NCI-H128 (cell line): Measurements from ENCODE around the gene DHX35.
A peak's percentile ranks its signal among the peaks of the same experiment; 100 is the strongest.
"Not testable (repeated sequence)": the region's sequence is repeated elsewhere in the genome, so short reads cannot be mapped to it uniquely, and the experiment has no call there.

Experiments
- DNase-seq: peaks from one replicate; lab custom pipeline; 2025; ENCODE audit not compliant: unreplicated experiment; lab: John Stamatoyannopoulos, UW

Gene DHX35

DNA sequence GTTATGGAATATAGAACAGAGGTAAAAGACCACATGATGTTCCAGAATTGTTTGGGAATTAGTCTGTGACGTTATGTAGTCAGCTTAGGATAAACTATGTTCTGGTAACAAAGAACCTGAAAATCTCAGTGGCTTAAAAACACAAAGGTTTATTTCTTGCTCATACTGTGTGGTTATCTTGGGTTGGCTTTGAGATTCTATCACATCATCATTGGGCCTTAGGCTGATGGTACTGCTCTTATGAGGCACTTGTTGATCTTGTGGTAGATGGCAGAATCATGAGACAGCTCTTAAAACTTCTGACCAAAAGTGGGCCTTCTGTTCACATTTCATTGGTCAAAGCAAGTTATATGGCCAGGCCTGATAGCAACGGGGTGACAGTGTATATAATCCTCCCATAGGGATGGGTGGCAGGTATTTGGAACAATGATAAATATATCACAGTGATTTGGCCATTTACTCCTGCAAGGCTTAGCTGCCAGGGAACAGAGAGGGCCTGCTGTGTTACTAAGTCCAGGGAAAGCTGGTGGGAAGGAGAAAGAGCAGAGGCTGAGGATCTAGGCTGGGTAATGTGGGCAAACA is 13.5 kb downstream of the DHX35 start:
- DNase-seq, result no peak

DNA sequence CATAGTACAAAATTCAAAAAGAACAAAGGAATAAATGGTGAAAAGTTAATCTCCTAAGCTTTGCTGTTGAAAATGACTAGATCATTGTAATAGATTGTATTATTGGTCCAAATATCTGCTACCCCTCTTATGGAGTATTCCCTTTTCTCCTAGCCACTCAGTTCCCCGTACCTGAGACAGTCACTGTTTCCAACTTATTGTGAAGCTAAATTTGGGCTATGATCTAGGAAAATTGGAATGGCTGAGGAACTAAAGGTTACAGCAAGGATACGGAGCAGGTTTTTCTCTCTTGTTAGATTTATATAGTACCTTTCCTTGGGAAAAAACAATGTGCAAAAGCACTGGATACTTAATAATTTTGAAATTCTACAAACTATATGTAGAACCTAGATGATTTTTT is 17.3 kb downstream of the DHX35 start:
- DNase-seq, result no peak

DNA sequence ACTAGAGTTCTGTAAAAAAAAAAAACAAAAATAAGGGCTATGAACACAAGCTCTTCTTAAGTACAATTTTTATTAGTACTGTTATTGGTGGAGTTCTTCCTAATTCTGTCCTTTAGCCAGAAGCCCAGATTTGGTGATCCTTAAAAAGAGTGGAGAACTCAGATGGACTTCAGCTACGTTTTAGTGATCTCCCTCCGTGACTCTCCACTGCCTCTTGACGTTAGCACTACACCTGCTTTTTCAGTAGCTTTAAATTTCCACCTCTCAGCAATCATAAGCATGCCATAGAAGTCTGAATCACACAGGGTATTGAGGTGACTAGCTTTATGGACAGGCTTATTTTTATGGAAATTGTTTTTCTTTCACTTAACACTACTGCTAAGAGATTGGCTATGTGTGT is 17.7 kb downstream of the DHX35 start:
- DNase-seq, result no peak

DNA sequence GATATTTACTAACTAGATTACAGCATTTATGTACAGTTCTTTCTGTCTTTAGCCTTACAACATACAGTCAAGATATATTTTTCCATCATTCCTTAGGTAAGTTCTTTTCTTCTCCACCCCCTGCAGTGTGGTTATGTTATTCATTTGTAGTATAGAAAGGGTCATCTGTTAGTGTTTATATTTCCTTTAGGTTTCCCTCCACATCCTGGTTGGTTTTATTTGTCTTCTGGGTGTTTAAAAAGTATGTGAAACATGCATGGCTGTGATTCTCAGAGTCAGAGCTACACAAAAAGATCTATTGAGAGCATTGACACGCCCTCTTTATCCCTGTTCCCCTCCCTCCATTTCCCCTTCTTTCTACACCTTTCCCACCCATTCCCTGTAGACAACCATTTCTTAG is 20.1 kb downstream of the DHX35 start:
- no peak for DNase-seq

DNA sequence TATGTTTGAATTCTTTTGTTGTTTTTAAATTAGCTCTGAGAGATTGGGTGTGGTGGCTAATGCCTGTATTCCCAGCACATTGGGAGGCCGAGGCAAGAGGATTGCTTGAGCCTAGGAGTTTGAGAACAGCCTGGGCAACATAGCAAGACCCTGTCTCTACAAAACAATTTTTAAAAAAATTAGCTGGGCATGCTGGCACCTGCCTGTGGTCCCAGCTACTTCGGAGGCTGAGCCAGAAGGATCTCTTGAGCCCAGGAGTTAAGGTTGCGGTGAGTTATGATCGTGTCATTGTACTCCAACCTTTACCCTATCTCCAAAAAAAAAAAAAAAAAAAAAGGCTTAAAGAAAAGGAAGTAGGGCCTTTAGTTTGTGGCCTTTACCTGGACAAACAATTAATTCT is 22.9 kb downstream of the DHX35 start:
- DNase-seq, result no peak

DNA sequence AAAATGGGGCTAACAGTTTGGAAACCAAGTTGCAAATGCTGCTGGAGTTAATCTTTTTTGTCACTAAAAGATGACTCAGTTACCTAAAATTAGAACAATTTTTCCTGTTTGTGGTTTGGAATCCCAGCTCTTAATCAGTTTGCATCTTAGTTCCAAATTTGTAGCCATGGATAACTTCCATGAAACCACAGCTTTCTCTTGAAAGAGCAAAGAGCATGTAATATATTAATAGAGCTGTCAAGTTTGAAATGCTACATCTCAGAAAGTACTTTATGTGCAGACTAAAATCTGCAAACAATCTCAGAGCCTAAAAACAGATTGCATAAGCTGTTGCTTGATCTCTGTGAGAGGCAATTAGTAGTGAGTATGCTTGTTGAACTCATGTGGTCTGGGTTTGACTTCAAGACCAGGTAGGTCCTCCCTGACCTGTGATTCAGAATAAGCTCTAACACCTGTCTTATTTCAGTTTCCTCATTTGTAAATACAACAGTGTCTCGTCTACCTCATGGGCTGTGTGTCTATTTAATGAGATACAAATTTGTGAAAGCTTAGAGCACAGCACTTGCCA is 23.5 kb downstream of the DHX35 start:
- DNase-seq, result no peak

DNA sequence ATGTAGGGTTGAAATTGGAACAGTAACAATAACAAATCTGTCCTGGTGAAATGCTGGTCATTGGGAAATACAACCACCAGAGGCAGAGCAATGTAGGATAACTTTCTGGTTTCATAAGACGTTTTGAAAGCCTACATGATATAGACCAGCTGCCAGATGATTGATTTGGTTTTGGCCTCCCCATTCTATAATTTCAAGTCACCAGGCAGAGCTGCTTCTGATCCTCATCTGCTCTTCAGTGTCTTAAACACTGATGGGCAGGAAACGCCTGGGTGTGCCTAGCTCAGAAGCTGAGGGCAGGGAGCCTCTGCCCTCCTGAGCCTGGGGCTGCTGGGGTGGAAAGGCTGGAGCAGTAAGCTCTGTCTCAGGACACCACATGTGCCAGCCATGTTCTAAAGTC is 24.5 kb downstream of the DHX35 start:
- no peak for DNase-seq

DNA sequence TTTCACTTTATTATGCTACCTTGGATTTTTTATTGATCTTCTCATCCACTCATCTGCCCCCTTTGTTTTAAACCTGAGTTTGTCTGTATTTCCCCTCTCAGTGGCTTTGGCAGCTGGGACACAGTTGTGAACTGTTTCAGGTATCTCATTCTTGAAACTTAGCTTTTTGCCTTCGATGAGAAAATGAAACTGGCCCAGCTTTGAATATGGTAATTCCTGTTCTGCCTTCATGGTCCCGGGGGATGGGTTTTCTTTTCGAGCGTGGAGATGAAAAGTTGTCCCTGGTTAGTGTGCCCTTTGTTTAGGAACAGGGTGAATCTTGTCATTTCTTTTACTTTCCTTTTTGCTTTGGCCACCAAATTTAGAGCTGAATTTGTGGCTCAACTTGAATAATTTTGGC is 25.6 kb downstream of the DHX35 start:
- DNase-seq, result no peak

DNA sequence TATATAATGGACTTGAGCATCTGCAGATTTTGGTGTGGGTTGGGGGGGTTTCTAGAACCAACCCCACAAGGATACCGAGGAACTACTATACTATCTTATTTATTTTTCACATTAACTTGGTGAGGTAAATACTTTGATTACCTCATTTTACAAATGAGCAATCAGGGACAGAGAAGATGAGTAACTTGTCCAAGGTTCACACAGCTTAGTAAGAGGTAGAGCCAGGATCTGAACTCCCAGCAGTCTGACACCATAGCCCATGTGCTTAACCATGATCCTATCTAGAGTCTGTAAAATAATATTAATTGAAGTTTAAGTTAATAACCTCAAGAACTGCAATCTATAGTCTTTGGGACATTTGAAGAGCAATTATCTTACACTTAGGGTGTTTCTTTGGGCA is 28.6 kb downstream of the DHX35 start:
- DNase-seq, result no peak

DNA sequence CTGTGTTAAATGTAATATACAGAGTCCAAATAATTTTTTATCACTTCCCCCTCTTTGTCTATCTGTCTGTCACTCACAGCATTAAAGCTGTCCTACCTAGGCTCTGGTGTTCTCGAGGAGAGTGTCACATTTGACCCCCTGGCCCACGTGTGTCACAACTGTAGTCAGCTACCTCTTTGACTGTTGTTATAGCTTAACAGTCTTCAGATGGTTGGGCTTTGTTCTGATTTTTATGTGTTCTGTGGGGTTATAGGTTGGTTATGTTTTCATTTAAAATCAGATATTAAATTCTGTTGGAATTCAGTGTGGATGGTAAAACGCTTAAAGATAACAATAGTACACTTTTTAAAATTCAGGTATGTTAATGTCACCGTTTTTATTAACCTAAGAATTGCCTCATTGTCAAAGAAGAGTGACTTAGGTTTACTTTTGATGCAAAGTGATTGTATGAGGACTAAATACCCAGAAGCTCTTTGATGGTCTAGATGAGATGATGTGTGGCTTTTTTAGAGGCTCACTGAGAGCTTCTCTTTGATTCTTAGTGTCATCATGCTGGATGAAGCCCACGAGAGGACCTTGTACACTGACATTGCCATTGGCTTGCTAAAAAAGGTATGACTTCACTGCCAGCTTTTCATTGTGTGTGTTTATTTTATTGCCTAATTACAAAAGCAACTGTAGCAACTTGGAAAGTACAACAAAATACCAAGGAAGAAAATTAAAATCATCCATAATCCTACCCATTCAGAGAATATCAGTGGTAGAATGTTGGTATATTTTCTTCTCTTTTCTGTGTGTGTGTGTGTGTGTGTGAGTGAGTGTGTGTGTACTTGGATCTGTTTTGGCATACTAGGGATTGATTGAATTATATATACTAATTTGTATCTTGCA is 29.9 kb downstream of the DHX35 start:
- no peak for DNase-seq

DNA sequence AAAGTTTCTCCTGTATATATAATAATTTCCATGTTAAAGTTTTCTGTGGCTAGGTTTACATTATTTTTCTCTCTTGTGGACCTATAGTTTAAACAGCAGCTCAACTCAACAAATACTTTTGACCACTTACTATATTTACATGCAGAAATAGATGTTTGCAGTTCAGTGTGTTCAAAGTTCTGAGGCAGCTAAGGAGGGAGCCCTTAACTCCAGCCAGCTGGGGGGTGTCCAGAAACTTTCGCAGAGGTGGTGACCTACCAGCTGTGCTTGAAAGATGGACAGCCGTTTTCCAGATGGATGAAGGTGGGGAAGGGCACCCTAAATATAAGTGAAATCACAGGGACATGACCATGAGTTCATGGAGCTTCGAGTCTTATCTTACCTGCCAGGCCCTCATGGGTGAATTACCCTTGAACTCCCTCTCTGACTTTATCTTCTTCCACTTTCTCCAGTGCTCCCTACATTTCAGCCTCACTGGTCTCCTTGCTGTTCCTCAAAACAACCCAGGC is 33.4 kb downstream of the DHX35 start:
- DNase-seq, result no peak

DNA sequence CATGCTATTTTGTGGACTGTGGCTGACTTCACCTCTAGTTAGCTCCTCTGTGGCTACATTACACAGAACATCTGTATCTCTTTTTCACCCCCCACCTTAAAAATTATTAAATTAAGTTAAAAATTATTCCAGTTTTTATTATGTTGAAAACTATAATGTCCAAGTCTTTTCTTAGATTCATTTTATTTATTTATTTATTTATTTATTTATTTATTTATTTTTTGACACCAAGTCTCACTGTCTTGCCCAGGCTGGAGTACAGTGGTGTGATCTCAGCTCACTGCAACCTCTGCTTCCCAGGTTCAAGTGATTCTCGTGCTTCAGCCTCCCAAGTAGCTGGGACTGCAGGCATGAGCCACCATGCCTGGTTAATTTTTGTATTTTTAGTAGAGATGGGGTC is 34.7 kb downstream of the DHX35 start:
- DNase-seq, result not testable (repeated sequence)

DNA sequence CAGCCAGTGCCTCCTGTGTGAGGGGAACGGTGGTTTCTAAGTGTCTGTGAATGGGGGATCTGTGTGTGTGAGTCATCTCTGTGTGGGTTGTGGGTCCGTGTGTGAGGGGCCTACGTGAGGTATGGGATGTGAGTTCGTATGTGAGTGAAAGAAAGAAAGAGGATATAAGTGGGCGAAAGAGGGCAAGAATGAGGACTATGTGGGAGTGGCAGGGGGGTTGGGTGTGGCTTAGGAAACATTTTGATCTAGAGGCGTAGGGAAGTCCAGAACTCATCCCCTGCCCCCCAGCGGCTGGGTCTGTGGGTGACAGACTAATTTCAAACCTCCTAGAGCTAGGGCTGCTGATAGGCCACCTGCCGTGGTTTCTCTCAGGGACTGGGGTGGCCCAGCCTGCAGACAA is 35.5 kb downstream of the DHX35 start:
- DNase-seq, result no peak

DNA sequence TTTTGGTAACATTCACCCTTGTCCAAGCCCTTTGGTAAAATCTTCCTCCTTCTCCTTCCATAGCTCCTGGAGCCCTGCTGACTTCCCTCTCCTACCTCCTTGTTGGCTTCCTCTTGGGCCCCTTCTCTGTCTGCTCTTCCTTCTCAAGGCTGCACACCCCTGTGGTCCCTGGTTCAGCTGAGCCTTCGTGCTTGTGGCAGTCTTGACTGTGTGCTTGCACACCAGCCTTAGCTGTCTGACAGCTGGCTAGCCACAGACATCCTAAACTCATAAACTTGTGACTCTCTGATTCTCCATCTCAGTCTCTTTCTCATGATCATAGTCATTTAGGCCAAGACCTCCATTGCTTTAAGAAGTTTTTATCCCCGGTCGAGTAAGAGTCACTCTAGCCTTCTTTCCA is 37.1 kb downstream of the DHX35 start:
- DNase-seq, result no peak

DNA sequence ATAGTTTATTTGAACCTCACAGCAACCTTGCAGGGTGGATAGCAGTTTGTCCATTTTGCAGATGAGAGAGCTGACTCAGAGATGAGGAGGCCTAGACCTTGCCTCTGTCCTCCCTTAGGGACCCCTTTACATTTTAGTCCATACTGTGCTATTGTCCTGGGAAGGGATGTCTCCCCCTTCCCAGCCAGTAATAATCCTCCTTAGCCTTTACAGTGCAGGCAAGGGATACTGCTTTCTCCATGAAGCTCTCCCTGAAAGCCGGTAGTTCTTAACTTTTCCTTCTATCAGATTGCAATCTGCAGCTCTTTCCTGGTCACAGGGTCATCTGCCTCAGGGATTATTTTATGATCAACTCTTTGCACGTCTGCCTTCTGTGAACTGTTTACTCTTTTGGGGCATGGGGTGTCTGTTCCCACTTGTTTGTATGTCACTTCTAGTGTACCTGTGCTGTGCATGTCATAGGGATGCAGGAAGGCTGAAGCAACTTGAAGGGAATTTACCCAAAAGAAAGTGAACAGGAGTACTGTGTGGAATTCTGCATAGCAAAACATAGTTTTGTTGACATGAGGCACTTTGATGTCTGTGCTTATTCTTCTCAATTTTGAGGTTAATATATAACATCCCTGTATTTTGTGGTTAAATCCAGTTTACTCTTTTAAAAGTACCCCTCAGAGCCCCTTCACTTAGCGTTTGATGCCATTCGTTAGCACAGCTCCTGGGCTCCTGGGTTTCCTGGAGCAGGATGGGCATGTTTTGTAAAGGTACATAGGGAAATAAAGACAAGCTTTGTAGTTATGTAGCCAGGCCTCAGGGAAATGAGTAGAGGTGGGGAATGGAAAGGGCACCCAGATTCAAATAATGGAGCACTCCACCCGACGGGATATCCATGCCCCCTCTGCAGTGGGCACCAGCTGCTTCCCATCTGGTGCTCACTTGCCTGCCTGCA is 38.1 kb downstream of the DHX35 start:
- no peak for DNase-seq

DNA sequence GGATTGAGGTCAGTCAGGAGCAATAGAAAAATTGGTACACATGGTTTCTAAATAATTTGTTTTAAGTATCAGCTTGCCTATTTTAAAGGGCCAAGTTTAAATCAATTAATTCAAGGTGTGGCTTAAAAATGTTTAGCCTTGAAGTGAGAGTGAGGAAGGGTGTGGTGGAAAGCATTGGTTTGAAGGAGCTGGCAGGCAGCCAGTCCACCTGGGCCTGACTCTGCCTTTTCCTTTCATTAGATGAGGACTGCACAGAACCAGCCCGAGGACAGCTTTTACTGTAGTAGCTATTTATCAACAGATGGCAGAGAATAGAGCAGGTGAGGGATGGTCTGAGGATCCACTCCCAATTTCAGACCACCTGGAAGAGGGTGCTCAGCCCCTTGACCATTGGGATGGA is 42.4 kb downstream of the DHX35 start:
- DNase-seq, result peak; percentile 35

DNA sequence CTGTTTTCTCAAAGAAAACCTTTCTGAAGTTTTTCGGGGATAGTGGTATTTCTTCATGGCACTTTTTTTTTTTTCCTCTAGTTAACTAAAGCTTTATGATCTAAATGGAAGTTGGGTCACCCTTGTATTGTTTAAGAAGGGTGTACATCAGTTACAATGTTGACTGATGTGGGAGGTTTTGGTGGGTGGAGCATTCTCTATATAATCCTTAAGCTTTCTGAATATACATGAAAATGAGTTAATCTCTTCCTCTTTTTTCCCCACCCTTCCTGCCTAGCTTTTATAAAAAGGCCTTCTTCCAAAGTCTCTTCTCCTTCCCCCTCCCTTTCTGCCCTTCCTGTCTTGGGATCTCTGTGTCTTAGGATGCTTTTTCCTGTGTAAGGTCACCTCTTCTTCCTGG is 47.2 kb downstream of the DHX35 start:
- no peak for DNase-seq

DNA sequence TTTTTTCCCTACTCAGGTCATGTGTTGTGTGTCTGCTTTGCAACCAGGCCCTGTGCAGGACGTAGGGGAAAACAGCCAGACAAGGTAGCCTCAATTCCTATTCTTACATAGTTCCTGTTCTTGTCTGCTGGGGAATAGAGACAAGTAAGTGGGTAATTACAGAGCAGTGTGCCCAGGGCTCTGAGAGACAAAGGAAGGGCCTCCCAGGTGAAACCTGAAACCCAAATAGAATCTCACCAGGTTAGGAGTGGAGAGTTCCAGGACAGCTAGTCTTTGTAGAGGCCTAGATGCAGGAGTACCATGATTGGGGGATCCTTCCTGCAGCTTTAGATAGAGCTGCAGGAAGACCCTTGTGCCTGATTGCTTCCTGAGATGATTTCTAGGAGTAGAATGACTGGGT is 48.4 kb downstream of the DHX35 start:
- no peak for DNase-seq

DNA sequence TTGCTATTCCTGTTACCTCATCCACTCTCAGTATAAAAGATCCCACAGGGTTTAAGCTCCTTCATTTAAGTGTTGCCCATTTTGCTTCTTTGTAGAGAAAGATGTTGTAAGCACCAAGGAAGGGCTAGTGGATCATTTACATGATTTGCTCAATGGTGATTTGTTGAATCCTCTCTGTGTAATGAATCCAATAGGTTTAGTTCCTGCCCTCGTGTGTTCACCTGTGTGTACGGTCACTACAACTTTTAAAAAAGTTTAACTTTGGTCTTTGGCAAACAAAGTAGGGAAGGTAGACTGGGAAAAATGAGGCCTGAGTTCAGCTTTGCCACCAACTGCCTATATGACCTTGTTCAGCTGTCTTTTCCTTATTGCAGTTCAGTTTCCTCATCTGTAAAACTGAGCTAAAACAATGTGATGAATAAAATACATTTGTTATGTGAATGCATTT is 51.5 kb downstream of the DHX35 start:
- no peak for DNase-seq

DNA sequence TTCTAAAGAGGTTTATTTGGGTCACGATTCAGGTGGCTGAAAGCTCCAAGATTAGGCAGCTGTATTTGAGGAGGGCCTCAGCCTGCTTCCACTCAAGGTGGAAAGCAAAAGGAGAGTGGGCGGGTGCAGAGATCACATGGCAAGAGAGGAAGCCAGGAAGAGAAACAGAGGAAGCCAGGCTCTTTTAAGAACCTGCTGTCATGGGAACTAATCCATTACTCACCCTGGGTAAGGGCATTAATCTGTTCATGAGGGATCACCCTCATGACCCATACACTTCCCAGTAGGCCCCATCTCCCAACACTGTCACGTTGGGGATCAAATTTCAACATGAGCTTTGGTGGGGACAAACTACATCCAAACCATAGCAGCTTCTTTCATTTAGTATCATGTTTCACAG is 53.9 kb downstream of the DHX35 start:
- DNase-seq, result no peak

DNA sequence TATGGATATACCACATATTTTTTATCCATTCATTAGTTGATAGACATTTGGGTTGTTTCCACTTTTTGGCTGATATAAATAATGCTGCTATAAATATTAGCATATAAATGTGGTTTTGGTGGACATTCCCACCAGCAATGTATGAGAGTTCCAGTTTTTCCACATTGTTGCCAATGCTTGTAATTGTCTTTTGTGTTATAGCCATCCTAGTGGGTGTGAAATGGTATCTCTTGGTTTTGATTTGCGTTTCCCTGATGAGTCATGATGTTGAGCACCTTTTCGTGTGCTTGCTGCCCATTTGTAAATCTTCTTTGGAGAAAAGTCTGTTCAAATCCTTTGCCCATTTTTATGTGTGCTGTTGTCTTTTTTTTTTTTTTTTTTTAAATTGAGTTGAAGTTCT is 54.4 kb downstream of the DHX35 start:
- DNase-seq, result no peak
